ENCODE results near the gene CASZ1. TPM values are rescaled to one million over a fixed set of nuclear protein-coding genes. Genes with fewer than 3 reads are reported as not detected.
A peak's percentile ranks its signal among the peaks of the same experiment; 100 is the strongest.

CASZ1 gene
- total and polyA plus RNA-seq, 9 of the 15 experiments (the other 6 are each of a cell fraction or from before 2014, with no cell fraction given), result 0.01 to 4.0 (median 0.76) TPM; not detected in 1

DNA sequence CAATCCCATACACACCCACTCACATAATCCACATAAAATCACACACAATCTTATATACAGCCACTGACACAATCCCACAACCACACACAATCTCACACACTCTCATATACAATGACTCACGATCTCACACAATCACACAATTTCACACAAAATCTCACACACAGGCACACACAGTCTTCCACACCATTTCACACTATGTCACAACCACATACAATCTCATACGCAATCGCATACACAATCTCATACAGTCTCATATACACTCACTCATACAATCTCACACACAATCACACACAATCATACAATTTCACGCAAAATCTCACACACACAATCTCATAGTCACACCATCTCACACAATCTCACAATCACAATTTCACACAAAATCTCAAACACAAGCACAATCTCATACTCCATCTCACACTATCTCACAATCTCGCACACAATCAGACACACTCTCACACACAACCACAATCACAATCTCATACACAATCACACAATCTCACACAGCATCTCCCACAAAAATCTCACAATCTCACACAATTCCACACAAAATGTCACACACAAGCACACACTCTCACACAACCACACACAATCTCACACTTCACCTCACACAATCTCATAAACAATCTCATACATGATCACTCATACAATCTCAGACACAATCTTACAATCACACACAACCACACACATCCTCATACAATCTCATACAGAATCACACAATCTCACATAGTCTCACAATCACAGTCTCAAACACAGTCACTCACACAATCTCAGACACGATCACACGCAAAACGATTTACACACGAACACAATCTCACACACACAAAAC, 18.5 kb downstream of the CASZ1 start (continued):
- TF ChIP-seq, protein P1, sequence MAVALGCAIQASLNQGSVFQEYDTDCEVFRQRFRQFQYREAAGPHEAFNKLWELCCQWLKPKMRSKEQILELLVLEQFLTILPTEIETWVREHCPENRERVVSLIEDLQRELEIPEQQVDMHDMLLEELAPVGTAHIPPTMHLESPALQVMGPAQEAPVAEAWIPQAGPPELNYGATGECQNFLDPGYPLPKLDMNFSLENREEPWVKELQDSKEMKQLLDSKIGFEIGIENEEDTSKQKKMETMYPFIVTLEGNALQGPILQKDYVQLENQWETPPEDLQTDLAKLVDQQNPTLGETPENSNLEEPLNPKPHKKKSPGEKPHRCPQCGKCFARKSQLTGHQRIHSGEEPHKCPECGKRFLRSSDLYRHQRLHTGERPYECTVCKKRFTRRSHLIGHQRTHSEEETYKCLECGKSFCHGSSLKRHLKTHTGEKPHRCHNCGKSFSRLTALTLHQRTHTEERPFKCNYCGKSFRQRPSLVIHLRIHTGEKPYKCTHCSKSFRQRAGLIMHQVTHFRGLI (CRISPR knock-in tag; IDR thresholded peaks at IDR 0.05), result no peak
- TF ChIP-seq MTF1 (CRISPR knock-in tag; IDR thresholded peaks at IDR 0.05; ENCODE audit: borderline replicate concordance) (no peak), XRCC5 (IDR thresholded peaks at IDR 0.05; ENCODE audit: low read depth, low read length) (no peak), MTA1 (IDR thresholded peaks at IDR 0.05; ENCODE audit: borderline replicate concordance) (no peak), ZC3H11A (IDR thresholded peaks at IDR 0.05; ENCODE audit: low read depth, low read length) (no peak), POLR2A (conservative IDR thresholded peaks at IDR 0.05) (no peak), NFYB (IDR thresholded peaks at IDR 0.05; ENCODE audit: extremely low read depth, insufficient read length) (no peak), NR1H2 (CRISPR knock-in tag; IDR thresholded peaks at IDR 0.05) (no peak)
- TF ChIP-seq, protein P2, sequence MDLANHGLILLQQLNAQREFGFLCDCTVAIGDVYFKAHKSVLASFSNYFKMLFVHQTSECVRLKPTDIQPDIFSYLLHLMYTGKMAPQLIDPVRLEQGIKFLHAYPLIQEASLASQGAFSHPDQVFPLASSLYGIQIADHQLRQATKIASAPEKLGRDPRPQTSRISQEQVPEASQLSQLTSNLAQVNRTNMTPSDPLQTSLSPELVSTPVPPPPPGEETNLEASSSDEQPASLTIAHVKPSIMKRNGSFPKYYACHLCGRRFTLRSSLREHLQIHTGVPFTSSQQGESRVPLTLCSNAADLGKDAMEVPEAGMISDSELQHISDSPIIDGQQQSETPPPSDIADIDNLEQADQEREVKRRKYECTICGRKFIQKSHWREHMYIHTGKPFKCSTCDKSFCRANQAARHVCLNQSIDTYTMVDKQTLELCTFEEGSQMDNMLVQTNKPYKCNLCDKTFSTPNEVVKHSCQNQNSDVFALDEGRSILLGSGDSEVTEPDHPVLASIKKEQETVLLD (IDR thresholded peaks at IDR 0.05), result peak; percentile 38; the same call in 1 of the 2 replicates
- TF ChIP-seq, protein P3, sequence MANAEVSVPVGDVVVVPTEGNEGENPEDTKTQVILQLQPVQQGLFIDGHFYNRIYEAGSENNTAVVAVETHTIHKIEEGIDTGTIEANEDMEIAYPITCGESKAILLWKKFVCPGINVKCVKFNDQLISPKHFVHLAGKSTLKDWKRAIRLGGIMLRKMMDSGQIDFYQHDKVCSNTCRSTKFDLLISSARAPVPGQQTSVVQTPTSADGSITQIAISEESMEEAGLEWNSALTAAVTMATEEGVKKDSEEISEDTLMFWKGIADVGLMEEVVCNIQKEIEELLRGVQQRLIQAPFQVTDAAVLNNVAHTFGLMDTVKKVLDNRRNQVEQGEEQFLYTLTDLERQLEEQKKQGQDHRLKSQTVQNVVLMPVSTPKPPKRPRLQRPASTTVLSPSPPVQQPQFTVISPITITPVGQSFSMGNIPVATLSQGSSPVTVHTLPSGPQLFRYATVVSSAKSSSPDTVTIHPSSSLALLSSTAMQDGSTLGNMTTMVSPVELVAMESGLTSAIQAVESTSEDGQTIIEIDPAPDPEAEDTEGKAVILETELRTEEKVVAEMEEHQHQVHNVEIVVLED (CRISPR knock-in tag; IDR thresholded peaks at IDR 0.05), result no peak
